Uterus (tissue), 2 donors: ENCODE measurements around the gene ASIC2.

ENCODE experiments used
- POLR2A ChIP-seq, 2 donors: fragments of 450-650 bp; IDR thresholded peaks; one replicate each; pipeline ENCODE4 v1.6.1; 2016; ENCODE audit warnings: antibody characterized with exemption in 2 of 2, mild to moderate bottlenecking in 1 of 2, moderate library complexity in 1 of 2
- TF ChIP-seq, protein P1 (sequence below), 4 experiments: fragments of 200-600 bp in 2 of 4; fragments of 450-650 bp in 2 of 4; sonication (generic) in 2 of 4; IDR thresholded peaks; one replicate each; pipeline ENCODE4 v1.5.1; 2016 to 2019; ENCODE audit warnings: antibody characterized with exemption in 4 of 4, mild to moderate bottlenecking in 2 of 4, moderate library complexity in 1 of 4

GRCh38 chr17:33330877-33331276 is 37.8 kb upstream of the ASIC2 start:
- TF ChIP-seq, protein P1, sequence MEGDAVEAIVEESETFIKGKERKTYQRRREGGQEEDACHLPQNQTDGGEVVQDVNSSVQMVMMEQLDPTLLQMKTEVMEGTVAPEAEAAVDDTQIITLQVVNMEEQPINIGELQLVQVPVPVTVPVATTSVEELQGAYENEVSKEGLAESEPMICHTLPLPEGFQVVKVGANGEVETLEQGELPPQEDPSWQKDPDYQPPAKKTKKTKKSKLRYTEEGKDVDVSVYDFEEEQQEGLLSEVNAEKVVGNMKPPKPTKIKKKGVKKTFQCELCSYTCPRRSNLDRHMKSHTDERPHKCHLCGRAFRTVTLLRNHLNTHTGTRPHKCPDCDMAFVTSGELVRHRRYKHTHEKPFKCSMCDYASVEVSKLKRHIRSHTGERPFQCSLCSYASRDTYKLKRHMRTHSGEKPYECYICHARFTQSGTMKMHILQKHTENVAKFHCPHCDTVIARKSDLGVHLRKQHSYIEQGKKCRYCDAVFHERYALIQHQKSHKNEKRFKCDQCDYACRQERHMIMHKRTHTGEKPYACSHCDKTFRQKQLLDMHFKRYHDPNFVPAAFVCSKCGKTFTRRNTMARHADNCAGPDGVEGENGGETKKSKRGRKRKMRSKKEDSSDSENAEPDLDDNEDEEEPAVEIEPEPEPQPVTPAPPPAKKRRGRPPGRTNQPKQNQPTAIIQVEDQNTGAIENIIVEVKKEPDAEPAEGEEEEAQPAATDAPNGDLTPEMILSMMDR (IDR thresholded peaks at IDR 0.05): no peak
- no peak for TF ChIP-seq POLR2A (IDR thresholded peaks at IDR 0.05)
